RWPE1 (cell line): Measurements from ENCODE around the gene MAP2K1.
"Not testable (repeated sequence)": the region's sequence is repeated elsewhere in the genome, so short reads cannot be mapped to it uniquely, and the experiment has no call there.

ENCODE experiments used
- CTCF ChIA-PET: fragments of 350-600 bp; sonication (Branson Sonifier 250); formaldehyde crosslinking; extraction: SDS; loops from one replicate; lab custom pipeline; 2021; lab: Yijun Ruan, JAX
- POLR2A ChIA-PET: fragments of 400-600 bp; formaldehyde crosslinking; extraction: SDS; loops from one replicate; lab custom pipeline; 2020; ENCODE audit warnings: antibody characterized with exemption; ENCODE audit not compliant: low non-redundant PET; lab: Yijun Ruan, JAX
- DNase-seq: peaks from one replicate; pipeline ENCODE4 v3.0.0; 2012; ENCODE audit warnings: low spot score
- H3K27ac ChIP-seq: fragments of 450-650 bp; 2 replicates; pipeline ENCODE4 v1.5.1; 2017
- CTCF ChIP-seq: fragments of 450-650 bp; conservative IDR thresholded peaks from 2 replicates; pipeline ENCODE4 v1.5.1; 2017; ENCODE audit warnings: low read depth, mild to moderate bottlenecking

MAP2K1 gene

GRCh38 chr15:66461917-66462316 lies 75.2 kb downstream of the MAP2K1 start:
- TF ChIP-seq CTCF, result no peak
- POLR2A ChIA-PET, result interaction anchor here (0.6 kb wide), 1 partner anchor 52 kb away, joined by 3 read pairs; no protein-coding TSS in a partner anchor
- H3K27ac ChIP-seq, result peak overlapping the region; percentile 59
- peak; percentile 73 for DNase-seq
- CTCF ChIA-PET, result interaction anchor here (0.7 kb wide), 1 partner anchor 14 kb away, joined by 3 read pairs; no protein-coding TSS in a partner anchor

- TF ChIP-seq CTCF, result no peak
- ChIA-PET POLR2A (interaction anchor here (0.6 kb wide), 1 partner anchor 52 kb away, joined by 3 read pairs; no protein-coding TSS in a partner anchor), CTCF (interaction anchor here (0.7 kb wide), 1 partner anchor 13 kb away, joined by 3 read pairs; no protein-coding TSS in a partner anchor)
- H3K27ac ChIP-seq, result peak overlapping the region; percentile 53
- no peak for DNase-seq
These were observed 75.9 kb downstream of the MAP2K1 start for GRCh38 chr15:66462627-66463026.

- H3K27ac ChIP-seq, POLR2A ChIA-PET, DNase-seq, CTCF ChIA-PET: not testable (repeated sequence)
These were observed 78.6 kb downstream of the MAP2K1 start for GRCh38 chr15:66465294-66465693.

- POLR2A ChIA-PET, DNase-seq, H3K27ac ChIP-seq: not testable (repeated sequence)
- CTCF ChIA-PET, result interaction anchor here (0.6 kb wide), 1 partner anchor 73 kb away, joined by 4 read pairs; no protein-coding TSS in a partner anchor
These were observed 80.7 kb downstream of the MAP2K1 start for GRCh38 chr15:66467162-66468040.

- DNase-seq, H3K27ac ChIP-seq, POLR2A ChIA-PET: not testable (repeated sequence)
- CTCF ChIA-PET, result interaction anchor here (0.7 to 0.8 kb wide), 2 partner anchors 9 to 27 kb away, joined by 3 to 6 read pairs; partner anchors contain the start of gene SNAPC5
These were observed 84.1 kb downstream of the MAP2K1 start for GRCh38 chr15:66470825-66471224.

- POLR2A ChIA-PET, result no interaction called here
- no peak for TF ChIP-seq CTCF
- CTCF ChIA-PET, result no interaction called here
- DNase-seq, result no peak
- H3K27ac ChIP-seq, result no peak overlapping the region
These were observed 85.7 kb downstream of the MAP2K1 start for GRCh38 chr15:66472176-66472999.

- H3K27ac ChIP-seq, result no peak overlapping the region
- ChIA-PET CTCF (no interaction called here), POLR2A (no interaction called here)
- no peak for TF ChIP-seq CTCF
- DNase-seq, result no peak
These were observed 87.4 kb downstream of the MAP2K1 start for GRCh38 chr15:66474135-66474534.
